Stomach (tissue), 9 donors: ENCODE results near the gene TRIM38. TPM values are rescaled to one million over a fixed set of nuclear protein-coding genes. Genes with fewer than 3 reads are reported as not detected.

ENCODE experiments used
- DNase-seq, 2 donors: peaks; one replicate each; pipeline versions ENCODE4 v3.0.0 to v3.0.0-alpha.2; 2013 to 2019
- H3K27ac ChIP-seq, 5 donors: fragments of 200-600 bp in 4 of 5; sonication (generic) in 4 of 5; one replicate each; pipeline ENCODE4 v1.5.1; 2013 to 2019; ENCODE audit warnings: mild to moderate bottlenecking in 1 of 5, moderate library complexity in 1 of 5
- H3K27me3 ChIP-seq, 3 donors: fragments of 200-600 bp; sonication (generic); one replicate each; pipeline ENCODE4 v1.5.1; 2017 to 2019; ENCODE audit warnings: mixed run types in 1 of 3
- H3K36me3 ChIP-seq, 4 donors: fragments of 200-600 bp; sonication (generic); 1 replicate in 3 of 4; 2 replicates in 1 of 4; pipeline ENCODE4 v1.5.1; 2016 to 2019
- H3K4me1 ChIP-seq, 4 donors: fragments of 200-600 bp; sonication (generic); one replicate each; pipeline ENCODE4 v1.5.1; 2016 to 2019
- H3K4me3 ChIP-seq, 4 donors: fragments of 200-600 bp; sonication (generic) in 3 of 4; one replicate each; pipeline ENCODE4 v1.5.1; 2016 to 2019; ENCODE audit warnings: mild to moderate bottlenecking in 1 of 4
- H3K9me3 ChIP-seq, 4 donors: fragments of 200-600 bp; sonication (generic); one replicate each; pipeline ENCODE4 v1.5.1; 2016 to 2019
- CTCF ChIP-seq, 7 experiments: fragments of 450-650 bp in 4 of 7; fragments of 200-600 bp in 3 of 7; sonication (generic) in 3 of 7; IDR thresholded peaks; one replicate each; pipeline ENCODE4 v1.5.1; 2016 to 2019; ENCODE audit warnings: antibody characterized with exemption in 7 of 7, control low read depth in 2 of 7, mild to moderate bottlenecking in 1 of 7
- EP300 ChIP-seq: sonication (generic); formaldehyde crosslinking; IDR thresholded peaks from one replicate; pipeline ENCODE4 v1.6.1; 2017; ENCODE audit warnings: antibody characterized with exemption
- POLR2A ChIP-seq, 4 donors: fragments of 450-650 bp; IDR thresholded peaks; one replicate each; pipeline ENCODE4 v1.6.1; 2016; ENCODE audit warnings: antibody characterized with exemption in 4 of 4, control low read depth in 2 of 4, mild to moderate bottlenecking in 1 of 4, moderate library complexity in 1 of 4
- POLR2AphosphoS5 ChIP-seq, 3 donors: sonication (generic); formaldehyde crosslinking; IDR thresholded peaks; one replicate each; pipeline ENCODE4 v1.6.1; 2016; ENCODE audit warnings: antibody characterized with exemption in 3 of 3
- WGBS, 5 donors: extraction: QIAGEN DNeasy Blood & Tissue Kit in 3 of 5; methylation state at CpG; one replicate each; pipeline versions ENCODE4 v1.1.5 to v1.1.7; 2013 to 2018; 5-methylcytosine and 5-hydroxymethylcytosine counted together
- intact Hi-C: fragments of 100-400 bp; cut with DNase I; formaldehyde crosslinking; loops from one replicate; pipeline ENCODE4 v1.15.1; 2023; ENCODE audit warnings: low total_unique reads
- polyA plus RNA-seq, 3 donors: library from polyadenylated mRNA; stranded (reverse); fragments of 200-250 nt; gene quantifications; one replicate each; pipeline ENCODE4 v1.2.3, GENCODE V29; 2013
- total RNA-seq, 5 donors: library from RNA; depleted of rRNA; stranded (reverse); fragments of >200 nt; gene quantifications; one replicate each; pipeline versions ENCODE4 v1.1.0 to v1.2.3, GENCODE V29; 2014 to 2016
- donor health status: healthy with polysubstance abuse.
- donor health status: Bipolar disorder and iron deficiency.
- donor health status: healthy.

Gene TRIM38
- total and polyA plus RNA-seq, 8 donors: 3.7 to 11.3 (median 6.0) TPM

GRCh38 chr6:25934735-25935313 is 27.8 kb upstream of the TRIM38 start:
- Histone ChIP-seq H3K4me3 (no peak overlapping the region), H3K36me3 (no peaks in the 10 kb centered on the region), H3K27me3 (no peaks in the 10 kb centered on the region), H3K4me1 (no peaks in the 10 kb centered on the region), H3K9me3 (no peaks in the 10 kb centered on the region), H3K27ac (no peak overlapping the region)
- intact Hi-C loops: no loop called here
- TF ChIP-seq CTCF (IDR thresholded peaks at IDR 0.05) (no peak), POLR2A (IDR thresholded peaks at IDR 0.05) (no peak), EP300 (no peak), POLR2AphosphoS5 (IDR thresholded peaks at IDR 0.05) (no peak)
- 20 to 49% (median 40%) methylated on average over 3 of the region's 3 CpGs for WGBS, 5 donors
- DNase-seq: no peak

- TF ChIP-seq POLR2AphosphoS5 (IDR thresholded peaks at IDR 0.05) (no peak), POLR2A (IDR thresholded peaks at IDR 0.05) (no peak), EP300 (no peak), CTCF (IDR thresholded peaks at IDR 0.05) (no peak)
- Histone ChIP-seq H3K4me1 (no peaks in the 10 kb centered on the region), H3K27ac (no peak overlapping the region), H3K4me3 (no peak overlapping the region), H3K36me3 (no peaks in the 10 kb centered on the region), H3K27me3 (no peaks in the 10 kb centered on the region), H3K9me3 (no peaks in the 10 kb centered on the region)
- DNase-seq: no peak
- WGBS, 5 donors: 89 to 95% (median 92%) methylated on average over 5 of the region's 5 CpGs
- intact Hi-C loops: no loop called here
These were observed 26.6 kb upstream of the TRIM38 start for GRCh38 chr6:25935953-25936352.

- WGBS, 5 donors: 70 to 79% (median 77%) methylated on average over 2 of the region's 2 CpGs
- H3K4me3 ChIP-seq: no peak overlapping the region
- DNase-seq: no peak
- no peaks in the 10 kb centered on the region for H3K27me3 ChIP-seq
- H3K4me1 ChIP-seq: no peaks in the 10 kb centered on the region
- intact Hi-C loops: no loop called here
- no peaks in the 10 kb centered on the region for H3K36me3 ChIP-seq
- no peaks in the 10 kb centered on the region for H3K9me3 ChIP-seq
- no peak overlapping the region for H3K27ac ChIP-seq
- TF ChIP-seq POLR2AphosphoS5 (IDR thresholded peaks at IDR 0.05) (no peak), CTCF (IDR thresholded peaks at IDR 0.05) (no peak), EP300 (no peak), POLR2A (IDR thresholded peaks at IDR 0.05) (no peak)
These were observed 23.0 kb upstream of the TRIM38 start for GRCh38 chr6:25939593-25939992.

- WGBS, 5 donors: 23 to 40% (median 32%) methylated on average over 3 of the region's 3 CpGs
- Histone ChIP-seq H3K27ac (no peak overlapping the region), H3K4me3 (no peak overlapping the region), H3K27me3 (no peaks in the 10 kb centered on the region), H3K9me3 (no peaks in the 10 kb centered on the region), H3K36me3 (no peaks in the 10 kb centered on the region), H3K4me1 (no peaks in the 10 kb centered on the region)
- DNase-seq: peak in 1 of 2 donors; percentile 65
- TF ChIP-seq POLR2A (IDR thresholded peaks at IDR 0.05) (no peak), CTCF (IDR thresholded peaks at IDR 0.05) (peak in 3 of 7 experiments; percentile 18 to 39 (median 22))
- intact Hi-C loops: loop anchor here (10.0 kb wide), 1 partner anchor 508 kb away; no protein-coding TSS in a partner anchor
These were observed 19.9 kb upstream of the TRIM38 start for GRCh38 chr6:25942561-25943147.
